ENCODE measurements around the gene GGPS1.
A peak's percentile ranks its signal among the peaks of the same experiment; 100 is the strongest.
"Not testable (repeated sequence)": the region's sequence is repeated elsewhere in the genome, so short reads cannot be mapped to it uniquely, and the experiment has no call there.

The GGPS1 gene

DNA sequence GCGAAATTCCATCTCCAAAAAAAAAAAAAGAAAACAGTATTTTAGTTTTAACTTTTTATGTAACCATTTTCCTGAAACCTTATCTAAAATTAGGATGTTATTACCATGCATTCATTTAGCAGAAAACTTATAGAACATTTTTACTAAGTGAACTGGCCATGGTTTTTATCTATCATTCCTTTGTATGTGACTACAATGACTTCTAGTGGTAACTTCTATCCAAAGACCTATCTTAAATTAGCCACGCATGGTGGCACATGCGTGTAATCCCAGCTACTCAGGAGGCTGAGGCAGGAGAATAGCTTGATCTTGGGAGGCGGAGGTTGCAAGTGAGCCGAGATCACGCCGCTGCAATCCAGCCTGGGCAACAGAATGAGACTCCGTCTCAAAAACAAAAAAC is 11.4 kb downstream of the GGPS1 start:
- DNase-seq (ENCODE audit: low spot score), result no peak

DNA sequence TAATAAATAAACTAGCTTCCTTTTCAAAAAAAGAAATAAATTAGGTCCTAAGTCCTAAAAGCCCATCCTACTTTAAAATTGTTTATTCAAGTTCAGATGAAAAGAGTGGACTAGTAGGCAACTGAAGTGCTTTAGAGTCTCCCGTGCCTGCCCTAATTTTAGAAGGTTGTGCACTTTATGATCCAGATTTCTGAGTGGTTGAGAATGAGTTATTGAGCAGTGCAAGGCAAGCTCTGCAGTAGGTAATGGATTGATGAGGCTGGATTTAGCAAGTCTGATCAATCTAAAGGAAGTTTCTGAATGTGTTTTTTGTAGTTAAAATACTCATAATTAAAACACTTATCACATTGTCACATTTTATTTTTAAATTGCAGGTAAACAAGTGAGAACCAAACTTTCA is 13.0 kb downstream of the GGPS1 start:
- no peak for DNase-seq (ENCODE audit: low spot score)

DNA sequence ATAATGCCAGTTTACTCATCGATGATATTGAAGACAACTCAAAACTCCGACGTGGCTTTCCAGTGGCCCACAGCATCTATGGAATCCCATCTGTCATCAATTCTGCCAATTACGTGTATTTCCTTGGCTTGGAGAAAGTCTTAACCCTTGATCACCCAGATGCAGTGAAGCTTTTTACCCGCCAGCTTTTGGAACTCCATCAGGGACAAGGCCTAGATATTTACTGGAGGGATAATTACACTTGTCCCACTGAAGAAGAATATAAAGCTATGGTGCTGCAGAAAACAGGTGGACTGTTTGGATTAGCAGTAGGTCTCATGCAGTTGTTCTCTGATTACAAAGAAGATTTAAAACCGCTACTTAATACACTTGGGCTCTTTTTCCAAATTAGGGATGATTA is 13.7 kb downstream of the GGPS1 start:
- DNase-seq (ENCODE audit: low spot score), result no peak

DNA sequence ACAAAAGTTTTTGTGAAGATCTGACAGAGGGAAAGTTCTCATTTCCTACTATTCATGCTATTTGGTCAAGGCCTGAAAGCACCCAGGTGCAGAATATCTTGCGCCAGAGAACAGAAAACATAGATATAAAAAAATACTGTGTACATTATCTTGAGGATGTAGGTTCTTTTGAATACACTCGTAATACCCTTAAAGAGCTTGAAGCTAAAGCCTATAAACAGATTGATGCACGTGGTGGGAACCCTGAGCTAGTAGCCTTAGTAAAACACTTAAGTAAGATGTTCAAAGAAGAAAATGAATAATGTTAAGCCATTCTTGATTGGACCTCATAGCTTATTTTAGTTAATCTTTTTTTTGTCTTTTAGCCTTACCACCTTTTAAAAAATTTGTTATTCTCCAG is 14.1 kb downstream of the GGPS1 start:
- DNase-seq (ENCODE audit: low spot score), result no peak

DNA sequence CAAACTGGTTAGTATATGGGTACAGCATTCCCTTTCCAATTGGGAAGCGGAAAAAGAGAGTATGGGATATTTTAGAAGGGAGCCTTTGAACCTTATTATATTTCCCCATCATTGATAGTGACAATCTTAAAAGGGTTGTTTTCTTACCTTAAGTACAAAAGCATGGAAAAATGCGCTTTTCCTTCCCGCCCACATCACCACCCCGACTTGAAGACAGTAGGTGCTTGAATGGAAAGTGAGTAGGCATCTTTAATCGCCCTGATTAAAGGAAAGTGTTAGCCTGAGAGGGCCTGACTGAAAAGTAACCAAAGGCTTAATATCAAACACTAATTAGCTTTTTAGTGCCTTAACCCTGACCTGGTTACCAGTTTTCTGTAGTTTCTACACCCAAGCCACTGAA is 15.4 kb downstream of the GGPS1 start:
- no peak for DNase-seq (ENCODE audit: low spot score)

DNA sequence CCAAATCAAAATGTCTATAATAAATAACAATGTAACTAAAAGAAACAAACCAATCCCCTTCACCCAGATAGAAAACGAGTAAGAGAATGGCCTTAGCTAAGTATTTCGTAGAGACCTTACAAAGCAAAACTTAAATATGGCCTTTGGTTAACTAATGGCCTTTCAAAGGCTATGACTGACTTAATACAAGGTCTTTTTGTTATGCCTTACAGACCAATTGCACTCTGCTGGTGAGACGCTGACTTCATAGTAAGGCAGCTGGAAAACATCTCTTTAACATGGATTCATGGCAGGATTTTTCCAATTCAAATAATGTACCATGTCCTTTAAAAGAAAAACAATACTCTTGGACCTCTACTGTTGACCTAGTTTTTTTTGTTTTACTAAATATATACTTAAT is 23.1 kb downstream of the GGPS1 start:
- DNase-seq (ENCODE audit: low spot score), result no peak

DNA sequence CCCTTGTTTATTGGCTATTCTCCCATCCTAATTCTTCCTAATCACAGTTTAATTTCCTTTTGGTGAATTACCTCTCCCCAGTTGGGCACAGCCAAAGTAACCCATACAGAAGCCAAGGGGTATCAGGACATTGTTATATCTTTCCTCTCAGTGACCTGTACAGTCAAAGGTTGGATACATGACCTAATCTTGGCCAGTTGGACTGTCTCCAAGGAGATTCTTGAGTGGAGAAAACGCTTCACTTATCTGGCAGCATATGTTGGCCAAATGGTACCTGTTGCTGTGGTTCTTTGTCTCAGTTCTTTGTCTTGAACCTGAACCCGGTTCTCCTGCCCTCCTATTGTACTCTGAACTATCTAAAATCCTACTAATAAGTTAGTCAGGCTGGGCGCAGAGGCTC is 23.5 kb downstream of the GGPS1 start:
- no peak for DNase-seq (ENCODE audit: low spot score)

DNA sequence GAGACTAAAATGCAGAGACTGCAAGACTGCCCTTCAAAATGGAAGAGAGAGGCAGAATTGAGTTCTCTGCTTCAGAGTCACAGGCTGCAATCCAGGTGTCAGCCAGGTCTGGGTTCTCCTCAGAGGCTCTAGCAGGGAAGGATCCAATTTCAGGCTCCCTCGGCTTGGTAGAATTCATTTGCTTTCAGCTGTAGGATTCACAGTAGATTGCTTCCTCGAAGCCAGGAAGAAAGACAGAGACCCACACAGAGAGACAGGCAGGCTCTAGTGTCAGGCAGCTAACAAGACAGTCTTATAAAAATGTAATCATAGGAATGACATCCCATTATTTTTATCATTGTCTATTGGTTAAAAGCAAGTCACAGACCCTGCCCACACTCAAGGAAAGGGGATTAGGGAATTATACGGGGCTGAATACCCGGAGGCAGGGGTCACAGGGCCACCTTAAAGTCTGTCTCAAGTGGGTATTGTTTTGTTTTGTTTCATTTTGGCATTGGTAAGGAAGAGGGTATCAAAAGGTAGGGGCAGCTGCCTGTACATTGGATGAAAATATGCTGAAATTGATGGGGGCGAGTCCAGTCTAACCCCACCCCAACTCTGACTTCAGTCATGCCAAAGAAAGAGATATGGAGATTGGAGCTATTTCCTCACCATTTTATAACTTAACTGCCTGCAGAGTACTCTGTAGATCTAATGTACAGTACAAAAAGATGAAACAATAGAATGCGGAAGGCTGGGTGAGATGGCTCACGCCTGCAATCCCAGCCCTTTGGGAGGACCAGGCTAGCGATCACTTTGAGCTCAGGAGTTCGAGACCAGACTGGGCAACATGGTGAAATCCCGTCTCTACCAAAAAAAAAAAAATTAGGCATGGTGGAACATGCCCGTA is 29.4 kb downstream of the GGPS1 start:
- peak; percentile 53 for DNase-seq (ENCODE audit: low spot score)

DNA sequence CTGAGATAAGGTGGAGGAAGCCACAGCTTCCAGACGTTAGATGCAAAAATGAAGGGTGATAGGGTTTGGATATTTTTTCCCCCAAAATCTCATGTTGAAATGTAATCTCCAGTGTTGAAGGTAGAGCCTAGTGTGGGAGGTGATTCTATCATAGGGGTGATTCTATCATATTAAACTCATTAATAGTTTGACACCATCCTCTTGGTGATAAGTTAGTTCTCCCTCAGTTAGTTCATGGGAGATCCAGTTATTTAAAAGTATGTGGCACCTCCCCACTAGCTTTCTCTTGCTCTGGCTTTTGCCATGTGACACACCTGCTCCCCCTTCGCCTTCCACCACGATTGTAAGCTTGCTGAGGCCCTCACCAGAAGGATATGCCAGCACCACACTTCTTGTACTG is 30.5 kb downstream of the GGPS1 start:
- DNase-seq (ENCODE audit: low spot score), result no peak

DNA sequence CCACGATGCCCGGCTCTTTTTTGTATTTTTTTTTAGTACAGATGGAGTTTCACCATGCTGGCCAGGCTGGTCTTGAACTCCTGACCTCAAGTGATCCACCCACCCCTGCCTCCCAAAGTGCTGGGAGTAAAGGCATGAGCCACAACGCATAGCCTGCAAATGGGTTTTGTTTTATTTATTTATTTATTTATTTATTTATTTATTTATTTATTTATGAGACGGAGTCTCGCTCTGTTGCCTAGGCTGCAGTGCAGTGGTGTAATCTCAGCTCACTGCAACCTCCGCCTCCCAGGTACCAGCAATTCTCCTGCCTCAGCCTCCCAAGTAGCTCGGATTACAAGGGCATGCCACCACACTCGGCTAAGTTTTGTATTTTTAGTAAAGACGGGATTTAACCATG is 35.8 kb downstream of the GGPS1 start:
- DNase-seq (ENCODE audit: low spot score), result not testable (repeated sequence)

DNA sequence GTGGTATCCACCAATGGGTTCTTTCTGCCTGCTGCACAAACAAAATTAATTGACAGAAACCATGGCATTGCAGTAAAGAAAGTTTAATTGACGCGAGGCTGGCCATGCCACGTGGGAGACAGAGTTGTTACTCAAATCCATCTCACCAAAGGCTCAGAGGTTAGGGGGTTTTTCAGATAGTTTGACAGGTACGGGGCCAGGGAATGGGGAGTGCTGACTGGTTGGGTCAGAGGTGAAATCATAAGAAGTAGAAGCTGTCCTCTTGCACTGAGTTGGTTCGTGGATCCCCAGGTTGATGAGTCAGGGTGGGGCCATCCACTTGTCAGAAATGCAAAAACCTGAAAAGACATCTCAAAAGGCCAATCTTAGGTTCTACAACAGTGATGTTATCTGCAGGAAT is 37.9 kb downstream of the GGPS1 start:
- DNase-seq (ENCODE audit: low spot score), result no peak

DNA sequence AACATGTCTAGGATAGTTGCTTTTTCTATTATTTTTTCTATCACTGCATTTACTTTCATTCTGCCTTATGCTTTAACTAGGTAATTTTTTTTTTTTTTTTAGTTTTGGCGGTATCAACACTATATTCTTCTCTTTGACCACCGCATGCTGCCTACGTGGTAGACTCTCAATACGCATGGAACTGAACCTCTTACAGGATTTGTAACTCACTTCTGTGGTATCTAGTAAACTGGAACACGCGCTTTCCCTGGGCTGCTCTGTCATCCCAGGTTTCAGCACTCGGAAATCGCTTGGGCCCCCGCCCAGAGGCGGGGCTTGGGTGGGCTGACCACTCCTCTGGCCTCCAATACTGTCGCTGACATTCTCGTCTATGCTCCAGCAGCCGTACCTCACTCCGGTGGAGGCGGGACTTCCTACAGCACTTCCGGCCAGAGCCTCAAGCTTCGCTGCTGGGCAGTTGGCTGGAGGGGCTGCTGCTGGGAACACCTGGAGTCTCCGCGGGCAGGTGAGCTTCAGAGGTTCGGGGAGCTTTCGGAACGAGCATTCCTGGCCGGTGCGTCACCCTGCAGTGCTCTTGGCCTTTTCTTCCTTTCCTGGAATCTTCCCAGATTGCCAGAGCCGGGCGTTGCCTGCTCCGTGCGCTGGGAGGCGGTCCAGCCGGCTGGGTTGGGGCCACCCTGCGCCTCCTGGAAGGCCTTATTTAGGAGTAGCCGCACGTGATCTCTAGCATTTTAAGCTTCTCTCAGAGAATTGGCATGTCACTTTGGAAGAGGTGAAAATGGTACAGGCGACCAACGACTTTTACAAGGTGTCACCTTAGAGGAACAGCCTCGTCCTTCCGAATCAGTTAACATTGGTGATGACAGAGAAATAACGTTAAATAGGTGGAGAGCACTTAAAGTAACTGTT is 38.9 kb downstream of the GGPS1 start, which contains the start of gene TBCE:
Gene TBCE, plus strand, starts transcription at position 428 of the 909 bp plus-strand sequence. CDS start 12,623 bp downstream, outside the sequence.
- peak; percentile 96 for DNase-seq (ENCODE audit: low spot score)

DNA sequence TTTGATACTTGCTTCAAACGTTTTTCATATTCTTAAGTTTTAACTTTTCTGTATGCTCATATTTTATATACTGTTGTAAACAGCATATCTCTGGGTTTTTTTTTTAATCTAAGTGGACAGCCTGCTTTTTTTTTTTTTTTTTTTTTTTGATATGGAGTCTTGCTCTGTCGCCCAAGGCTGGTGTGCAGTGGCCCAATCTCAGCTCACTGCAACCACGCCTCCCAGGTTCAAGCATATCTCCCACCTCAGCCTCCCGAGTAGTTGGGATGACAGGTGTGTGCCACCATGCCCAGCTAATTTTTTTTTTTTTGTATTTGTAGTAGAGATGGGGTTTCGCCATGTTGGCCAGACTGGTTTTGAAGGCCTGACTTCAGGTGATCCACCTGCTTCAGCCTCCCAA is 40.1 kb downstream of the GGPS1 start:
- DNase-seq (ENCODE audit: low spot score), result no peak

DNA sequence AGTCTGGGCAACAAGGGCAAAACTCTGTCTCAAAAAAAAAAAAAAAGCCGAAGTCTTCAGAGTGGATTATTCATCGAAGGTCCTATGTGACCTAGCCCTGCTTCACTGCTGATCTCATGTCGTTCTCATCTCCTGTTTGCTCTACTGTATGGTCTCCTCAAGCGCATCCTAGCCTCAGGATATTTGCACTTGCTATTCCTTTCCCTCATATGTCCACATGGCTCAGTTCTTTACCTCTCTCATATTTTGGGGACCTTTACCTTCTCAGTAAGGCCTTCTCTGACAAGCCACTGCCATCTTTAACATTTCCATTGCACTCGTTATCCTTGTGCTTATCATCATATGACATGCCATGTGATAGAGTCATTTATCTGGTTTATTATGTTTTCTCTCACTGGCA is 41.4 kb downstream of the GGPS1 start:
- DNase-seq (ENCODE audit: low spot score), result no peak

DNA sequence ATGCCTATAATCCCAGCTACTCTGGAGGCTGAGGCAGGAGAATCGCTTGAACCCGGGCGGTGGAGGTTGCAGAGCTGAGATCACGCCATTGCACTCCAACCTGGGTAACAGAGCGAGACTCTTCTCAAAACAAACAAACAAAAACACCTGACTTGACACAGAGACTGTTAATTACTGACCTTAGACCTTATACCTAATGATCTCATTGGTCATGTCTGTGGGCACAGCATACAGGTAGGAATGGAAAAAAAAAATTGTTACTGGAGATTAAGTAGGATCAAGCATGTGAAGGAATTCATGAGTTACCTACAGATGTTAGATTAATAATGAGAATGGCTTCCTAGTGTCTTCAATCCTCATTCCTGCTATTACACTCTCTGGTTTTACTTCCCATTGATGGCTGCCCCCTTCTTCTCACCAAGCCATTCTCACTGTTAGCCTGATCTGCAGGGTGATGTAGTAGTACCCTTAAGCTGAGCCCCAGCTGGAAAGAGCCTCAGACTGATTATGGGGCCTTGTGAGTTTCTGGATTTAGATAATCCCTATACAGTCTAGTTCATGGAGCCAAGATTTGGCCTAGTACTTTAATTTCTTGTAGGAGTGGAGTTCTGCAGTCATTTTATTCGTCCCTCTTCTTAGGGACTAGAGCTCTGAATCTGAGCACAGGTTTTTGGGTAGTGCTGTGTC is 47.7 kb downstream of the GGPS1 start:
- DNase-seq (ENCODE audit: low spot score), result no peak

DNA sequence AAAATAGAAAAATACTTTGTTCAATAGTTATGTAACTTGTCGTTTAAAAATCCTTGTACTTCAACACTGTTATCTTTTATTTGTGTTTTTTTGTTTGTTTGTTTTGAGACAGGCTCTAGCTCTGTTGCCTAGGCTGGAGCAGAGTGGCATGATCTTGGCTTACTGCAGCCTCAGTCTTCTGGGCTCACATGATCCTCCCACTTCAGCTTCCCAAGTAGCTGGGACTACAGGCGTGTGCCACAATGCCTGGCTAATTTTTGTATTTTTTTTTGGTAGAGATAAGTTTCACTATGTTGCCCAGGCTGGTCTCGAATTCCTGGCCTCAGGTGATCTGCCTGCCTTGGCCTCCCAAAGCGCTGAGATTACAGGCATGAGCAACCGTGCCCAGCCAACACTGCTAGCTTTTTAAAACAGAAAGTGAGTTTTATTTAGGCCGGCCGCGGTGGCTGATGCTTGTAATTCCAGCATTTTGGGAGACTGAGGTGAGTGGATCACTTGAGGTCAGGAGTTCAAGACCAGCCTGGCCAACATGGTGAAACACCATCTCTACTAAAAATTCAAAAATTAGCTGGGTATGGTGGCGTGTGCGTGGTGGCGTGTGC is 49.9 kb downstream of the GGPS1 start:
- not testable (repeated sequence) for DNase-seq (ENCODE audit: low spot score)

DNA sequence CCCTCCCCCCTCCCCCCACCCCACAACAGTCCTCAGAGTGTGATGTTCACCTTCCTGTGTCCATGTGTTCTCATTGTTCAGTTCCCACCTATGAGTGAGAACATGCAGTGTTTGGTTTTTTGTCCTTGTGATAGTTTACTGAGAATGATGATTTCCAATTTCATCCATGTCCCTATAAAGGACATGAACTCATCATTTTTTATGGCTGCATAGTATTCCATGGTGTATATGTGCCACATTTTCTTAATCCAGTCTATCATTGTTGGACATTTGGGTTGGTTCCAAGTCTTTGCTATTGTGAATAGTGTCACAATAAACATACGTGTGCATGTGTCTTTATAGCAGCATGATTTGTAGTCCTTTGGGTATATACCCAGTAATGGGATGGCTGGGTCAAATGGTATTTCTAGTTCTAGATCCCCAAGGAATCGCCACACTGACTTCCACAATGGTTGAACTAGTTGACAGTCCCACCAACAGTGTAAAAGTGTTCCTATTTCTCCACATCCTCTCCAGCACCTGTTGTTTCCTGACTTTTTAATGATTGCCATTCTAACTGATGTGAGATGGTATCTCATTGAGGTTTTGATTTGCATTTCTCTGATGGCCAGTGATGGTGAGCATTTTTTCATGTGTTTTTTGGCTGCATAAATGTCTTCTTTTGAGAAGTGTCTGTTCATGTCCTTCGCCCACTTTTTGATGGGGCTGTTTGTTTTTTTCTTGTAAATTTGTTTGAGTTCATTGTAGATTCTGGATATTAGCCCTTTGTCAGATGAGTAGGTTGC is 53.8 kb downstream of the GGPS1 start:
- not testable (repeated sequence) for DNase-seq (ENCODE audit: low spot score)

DNA sequence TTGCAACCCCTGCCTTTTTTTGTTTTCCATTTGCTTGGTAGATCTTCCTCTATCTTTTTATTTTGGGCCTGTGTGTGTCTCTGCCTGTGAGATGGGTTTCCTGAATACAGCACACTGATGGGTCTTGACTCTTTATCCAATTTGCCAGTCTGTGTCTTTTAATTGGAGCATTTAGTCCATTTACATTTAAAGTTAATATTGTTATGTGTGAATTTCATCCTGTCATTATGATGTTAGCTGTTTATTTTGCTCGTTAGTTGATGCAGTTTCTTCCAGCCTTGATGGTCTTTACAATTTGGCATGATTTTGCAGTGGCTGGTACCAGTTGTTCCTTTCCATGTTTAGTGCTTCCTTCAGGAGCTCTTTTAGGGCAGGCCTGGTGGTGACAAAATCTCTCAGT is 57.3 kb downstream of the GGPS1 start:
- DNase-seq (ENCODE audit: low spot score), result not testable (repeated sequence)

DNA sequence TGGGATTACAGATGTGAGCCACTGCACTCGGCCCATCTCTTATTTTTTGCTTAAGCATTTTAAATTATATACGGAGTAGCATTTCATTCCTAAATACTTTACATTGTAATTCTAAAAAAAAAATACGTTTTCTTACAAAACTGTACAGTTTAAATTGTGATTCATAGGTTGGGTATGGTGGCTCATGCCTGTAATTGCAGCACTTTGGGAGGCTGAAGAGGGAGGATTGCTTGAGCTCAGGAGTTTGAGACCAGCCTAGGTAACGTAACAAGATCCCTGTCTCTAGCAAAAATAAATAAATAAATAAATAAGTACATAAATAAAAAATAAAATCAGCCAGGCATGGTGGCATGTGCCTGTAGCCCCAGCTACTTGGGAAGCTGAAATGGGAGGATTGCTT is 63.5 kb downstream of the GGPS1 start:
- DNase-seq (ENCODE audit: low spot score), result no peak
